Neural progenitor cell (in vitro differentiated cells): ENCODE data around the gene PCDHA6. TPM values are rescaled to one million over a fixed set of nuclear protein-coding genes. Genes with fewer than 3 reads are reported as not detected.
"Not testable (repeated sequence)": the region's sequence is repeated elsewhere in the genome, so short reads cannot be mapped to it uniquely, and the experiment has no call there.

Experiments used
- DNase-seq: peaks from one replicate; pipeline ENCODE4 v3.0.0-alpha.2; 2016; ENCODE audit warnings: low spot score
- H2AFZ ChIP-seq: fragments of 200-600 bp; sonication (generic); replicated peaks from 2 replicates; pipeline ENCODE4 v1.6.1; 2016; ENCODE audit warnings: antibody characterized with exemption
- H3F3A ChIP-seq: fragments of 200-600 bp; sonication (generic); 2 replicates; pipeline ENCODE4 v1.6.1; 2016; ENCODE audit warnings: antibody characterized with exemption, low read depth
- H3K27ac ChIP-seq: fragments of 200-600 bp; sonication (generic); 2 replicates; pipeline ENCODE4 v1.5.1; 2016; ENCODE audit warnings: mild to moderate bottlenecking
- H3K27me3 ChIP-seq: fragments of 200-600 bp; sonication (generic); 2 replicates; pipeline ENCODE4 v1.6.1; 2016; ENCODE audit warnings: mild to moderate bottlenecking, moderate library complexity
- H3K36me3 ChIP-seq: fragments of 200-600 bp; sonication (generic); 2 replicates; pipeline ENCODE4 v1.5.1; 2016
- H3K4me1 ChIP-seq: fragments of 200-600 bp; sonication (generic); 2 replicates; pipeline ENCODE4 v1.6.1; 2016; ENCODE audit warnings: mixed run types
- H3K4me2 ChIP-seq: fragments of 200-600 bp; sonication (generic); 2 replicates; pipeline ENCODE4 v1.6.1; 2016
- H3K4me3 ChIP-seq: fragments of 200-600 bp; sonication (generic); 2 replicates; pipeline ENCODE4 v1.5.1; 2016
- H3K79me2 ChIP-seq: fragments of 200-600 bp; sonication (generic); 2 replicates; pipeline ENCODE4 v1.6.1; 2016; ENCODE audit warnings: low read depth
- H3K9ac ChIP-seq: fragments of 200-600 bp; sonication (generic); 2 replicates; pipeline ENCODE4 v1.6.1; 2016
- H3K9me3 ChIP-seq: fragments of 200-600 bp; sonication (generic); 2 replicates; pipeline ENCODE4 v1.5.1; 2016; ENCODE audit warnings: low read depth
- H4K20me1 ChIP-seq: fragments of 200-600 bp; sonication (generic); 2 replicates; pipeline ENCODE4 v1.6.1; 2016; ENCODE audit warnings: low read depth
- H3K27ac Mint-ChIP-seq: 3 replicates; pipeline ENCODE4 v1.8.0; 2021; ENCODE audit warnings: mixed read lengths
- H3K27me3 Mint-ChIP-seq: 2 replicates; pipeline ENCODE4 v1.8.0; 2022; ENCODE audit warnings: low read depth, mild to moderate bottlenecking, inconsistent platforms, moderate library complexity, mixed read lengths; ENCODE audit not compliant: insufficient read depth
- H3K36me3 Mint-ChIP-seq: 3 replicates; pipeline ENCODE4 v1.8.0; 2021; ENCODE audit warnings: mixed read lengths
- H3K4me1 Mint-ChIP-seq: 3 replicates; pipeline ENCODE4 v1.8.0; 2021; ENCODE audit warnings: mixed read lengths
- H3K4me3 Mint-ChIP-seq: 3 replicates; pipeline ENCODE4 v1.8.0; 2021; ENCODE audit warnings: mild to moderate bottlenecking, moderate library complexity, mixed read lengths
- H3K9me3 Mint-ChIP-seq: 3 replicates; pipeline ENCODE4 v1.8.0; 2020; ENCODE audit warnings: mixed read lengths
- CTCF ChIP-seq: fragments of 200-600 bp; sonication (generic); IDR thresholded peaks from 2 replicates; pipeline ENCODE4 v1.5.1; 2017; ENCODE audit warnings: antibody characterized with exemption, mild to moderate bottlenecking
- EZH2 ChIP-seq: fragments of 200-600 bp; sonication (generic); IDR thresholded peaks from 2 replicates; pipeline ENCODE4 v1.6.1; 2017; ENCODE audit warnings: antibody characterized with exemption, mild to moderate bottlenecking, moderate library complexity
- EZH2phosphoT487 ChIP-seq: fragments of 200-600 bp; sonication (generic); IDR thresholded peaks from 2 replicates; pipeline ENCODE4 v1.6.1; 2017; ENCODE audit warnings: antibody characterized with exemption
- total RNA-seq: library from RNA; depleted of rRNA; stranded (reverse); fragments of >200 nt; gene quantifications from 2 replicates; pipeline ENCODE4 v1.2.3, GENCODE V29; 2015; ENCODE audit warnings: low replicate concordance

PCDHA6 gene
- 2.0 and 2.8 TPM in 2 replicates for total RNA-seq

GRCh38 chr5:140827704-140828361 lies at the start of gene PCDHA6:
Gene PCDHA6 (plus strand): TSS chr5:140827960. CDS start chr5:140828092, 132 bp downstream.
- H3K9me3 ChIP-seq: no peaks in the 10 kb centered on the region
- TF ChIP-seq EZH2phosphoT487 (no peak), CTCF (no peak), EZH2 (no peak)
- no peaks in the 10 kb centered on the region for H3K4me1 ChIP-seq
- no peak for DNase-seq
- H4K20me1 ChIP-seq: no peaks in the 10 kb centered on the region
- peak within 1 kb of the TSS; percentile 81 for H3K4me3 Mint-ChIP-seq
- H3F3A ChIP-seq: no peaks in the 10 kb centered on the region
- H3K27ac ChIP-seq: no peak within 1 kb of the TSS
- no peak within 1 kb of the TSS for H3K4me3 ChIP-seq
- H3K36me3 ChIP-seq: peaks cover 6% of the 10 kb centered on the region
- H2AFZ ChIP-seq: no peak within 1 kb of the TSS
- H3K36me3 Mint-ChIP-seq: peaks cover 28% of the 10 kb centered on the region
- H3K4me2 ChIP-seq: no peak within 1 kb of the TSS
- H3K79me2 ChIP-seq: no peaks in the 10 kb centered on the region
- H3K27ac Mint-ChIP-seq: no peak within 1 kb of the TSS
- H3K9me3 Mint-ChIP-seq: peaks cover 46% of the 10 kb centered on the region
- no peak within 1 kb of the TSS for H3K9ac ChIP-seq
- H3K27me3 Mint-ChIP-seq: no peaks in the 10 kb centered on the region
- H3K27me3 ChIP-seq: no peaks in the 10 kb centered on the region
- H3K4me1 Mint-ChIP-seq: no peaks in the 10 kb centered on the region

- no peak overlapping the region for H3K27ac Mint-ChIP-seq
- H3K9me3 Mint-ChIP-seq: peaks cover 57% of the 10 kb centered on the region
- H3K4me3 ChIP-seq: no peak overlapping the region
- no peaks in the 10 kb centered on the region for H3K36me3 ChIP-seq
- DNase-seq: no peak
- H3K36me3 Mint-ChIP-seq: no peaks in the 10 kb centered on the region
- H3K27ac ChIP-seq: no peak overlapping the region
- H3K4me1 ChIP-seq: no peaks in the 10 kb centered on the region
- no peak for TF ChIP-seq EZH2phosphoT487
- TF ChIP-seq CTCF: no peak
- no peak for TF ChIP-seq EZH2
- H2AFZ ChIP-seq: no peak overlapping the region
- H3K4me1 Mint-ChIP-seq: no peaks in the 10 kb centered on the region
- no peaks in the 10 kb centered on the region for H3K79me2 ChIP-seq
- H4K20me1 ChIP-seq: no peaks in the 10 kb centered on the region
- H3K9me3 ChIP-seq: peaks cover 2% of the 10 kb centered on the region
- no peaks in the 10 kb centered on the region for H3K27me3 ChIP-seq
- peaks cover 2% of the 10 kb centered on the region for H3K27me3 Mint-ChIP-seq
- no peak overlapping the region for H3K4me2 ChIP-seq
- no peak overlapping the region for H3K9ac ChIP-seq
- no peaks in the 10 kb centered on the region for H3F3A ChIP-seq
- H3K4me3 Mint-ChIP-seq: no peak overlapping the region
These were observed 47.2 kb upstream of the PCDHA6 start for GRCh38 chr5:140780512-140780911.

- Histone ChIP-seq H3K4me1 (no peaks in the 10 kb centered on the region), H3K9me3 (peaks cover 7% of the 10 kb centered on the region), H3F3A (no peaks in the 10 kb centered on the region), H3K27ac (no peak within 1 kb of the TSS), H3K79me2 (no peaks in the 10 kb centered on the region), H3K36me3 (no peaks in the 10 kb centered on the region), H3K4me2 (no peak within 1 kb of the TSS), H3K4me3 (no peak within 1 kb of the TSS), H2AFZ (no peak within 1 kb of the TSS), H3K9ac (no peak within 1 kb of the TSS), H4K20me1 (no peaks in the 10 kb centered on the region), H3K27me3 (no peaks in the 10 kb centered on the region)
- Mint-ChIP-seq H3K9me3 (peaks cover 42% of the 10 kb centered on the region), H3K4me1 (no peaks in the 10 kb centered on the region), H3K27ac (no peak within 1 kb of the TSS), H3K36me3 (no peaks in the 10 kb centered on the region), H3K27me3 (peaks cover 2% of the 10 kb centered on the region), H3K4me3 (no peak within 1 kb of the TSS)
- no peak for TF ChIP-seq EZH2phosphoT487
- no peak for TF ChIP-seq EZH2
- TF ChIP-seq CTCF: peak; percentile 37
- no peak for DNase-seq
These were observed 41.7 kb upstream of the PCDHA6 start, which contains the start of gene PCDHA1 for GRCh38 chr5:140785905-140786686. Gene PCDHA1 (plus strand): TSS chr5:140786140.

GRCh38 chr5:140787422-140787821 lies 40.3 kb upstream of the PCDHA6 start:
- not testable (repeated sequence) for H3K4me1 ChIP-seq, H3K27ac ChIP-seq, H3K36me3 ChIP-seq, H3K27me3 Mint-ChIP-seq, H3K9me3 ChIP-seq, H3K4me3 Mint-ChIP-seq, H3K4me3 ChIP-seq, H3F3A ChIP-seq, H3K4me1 Mint-ChIP-seq, H3K27ac Mint-ChIP-seq, H3K79me2 ChIP-seq, H2AFZ ChIP-seq, H4K20me1 ChIP-seq, H3K27me3 ChIP-seq, H3K9ac ChIP-seq, H3K36me3 Mint-ChIP-seq, DNase-seq, H3K4me2 ChIP-seq
- peaks cover 47% of the 10 kb centered on the region for H3K9me3 Mint-ChIP-seq

- not testable (repeated sequence) for DNase-seq, H4K20me1 ChIP-seq, H3K4me2 ChIP-seq, H3K4me1 ChIP-seq, H3K36me3 Mint-ChIP-seq, H2AFZ ChIP-seq, H3K27me3 ChIP-seq, H3K4me1 Mint-ChIP-seq, H3K79me2 ChIP-seq, H3K4me3 Mint-ChIP-seq, H3K9me3 ChIP-seq, H3K4me3 ChIP-seq, H3K27ac ChIP-seq, H3K27ac Mint-ChIP-seq, H3K27me3 Mint-ChIP-seq, H3F3A ChIP-seq, H3K36me3 ChIP-seq, H3K9ac ChIP-seq
- peaks cover 45% of the 10 kb centered on the region for H3K9me3 Mint-ChIP-seq
These were observed 39.8 kb upstream of the PCDHA6 start for GRCh38 chr5:140787849-140788504.
